OCI-LY7 (cell line): ENCODE data around the gene TMTC2.

Source experiments
- CTCF ChIP-seq: fragments of 200-600 bp; sonication (generic); conservative IDR thresholded peaks from 2 replicates; pipeline ENCODE4 v1.5.1; 2014; ENCODE audit warnings: mild to moderate bottlenecking, antibody characterized with exemption, low read length, moderate library complexity, mixed read lengths
- EZH2phosphoT487 ChIP-seq: fragments of 200-600 bp; sonication (generic); IDR thresholded peaks from 2 replicates; pipeline ENCODE4 v1.6.1; 2018; ENCODE audit warnings: low read depth, borderline replicate concordance, mild to moderate bottlenecking, mixed run types, antibody characterized with exemption, low read length, moderate library complexity, mixed read lengths

GRCh38 chr12:82842480-82842879 is 155.8 kb downstream of the TMTC2 start:
- no peak for TF ChIP-seq CTCF
- no peak for TF ChIP-seq EZH2phosphoT487
